BJ (cell line): ENCODE results near the gene CAPN2. TPM values are rescaled to one million over a fixed set of nuclear protein-coding genes. Genes with fewer than 3 reads are reported as not detected.
"Not testable (repeated sequence)": the region's sequence is repeated elsewhere in the genome, so short reads cannot be mapped to it uniquely, and the experiment has no call there.

Experiments used
- CTCF ChIA-PET: fragments of 350-600 bp; formaldehyde crosslinking; extraction: SDS; loops from one replicate; lab custom pipeline; 2021; ENCODE audit warnings: antibody characterized with exemption, inconsistent platforms; lab: Yijun Ruan, JAX
- POLR2A ChIA-PET: fragments of 300-600 bp; sonication (Branson Sonifier 250); formaldehyde crosslinking; extraction: SDS; loops from one replicate; lab custom pipeline; 2021; ENCODE audit warnings: antibody characterized with exemption; lab: Charles Lee
- DNase-seq: peaks from one replicate; pipeline ENCODE4 v3.0.0-alpha.2; 2011; ENCODE audit warnings: low read depth
- H3K27me3 ChIP-seq: 2 replicates; pipeline ENCODE4 v1.6.0; 2011; ENCODE audit warnings: low read length; ENCODE audit not compliant: control insufficient read depth, insufficient read depth
- H3K36me3 ChIP-seq: 2 replicates; pipeline ENCODE4 v1.5.1; 2011; ENCODE audit warnings: low read length; ENCODE audit not compliant: control insufficient read depth, insufficient read depth
- H3K4me3 ChIP-seq: 2 replicates; pipeline ENCODE4 v1.5.1; 2011; ENCODE audit warnings: low read depth, mild to moderate bottlenecking, control low read depth, low read length
- polyA plus RNA-seq: library from polyadenylated mRNA; depleted of rRNA; stranded (reverse); fragments of >200 nt; gene quantifications from 2 replicates; pipeline ENCODE4 v1.2.3, GENCODE V29; 2011
- TF ChIP-seq, protein P1 (sequence below): IDR thresholded peaks from 2 replicates; pipeline ENCODE4 v1.5.1; 2011; ENCODE audit warnings: low read depth, mild to moderate bottlenecking, control low read depth, inconsistent platforms, low read length, moderate library complexity; ENCODE audit not compliant: insufficient read depth

CAPN2 gene
- polyA plus RNA-seq, 1 experiment, result 222 TPM

GRCh38 chr1:223811634-223812101, 99.3 kb downstream of the CAPN2 start:
- no peak overlapping the region for H3K4me3 ChIP-seq
- no peak for DNase-seq
- H3K36me3 ChIP-seq, result peaks cover 2% of the 10 kb centered on the region
- TF ChIP-seq, protein P1, sequence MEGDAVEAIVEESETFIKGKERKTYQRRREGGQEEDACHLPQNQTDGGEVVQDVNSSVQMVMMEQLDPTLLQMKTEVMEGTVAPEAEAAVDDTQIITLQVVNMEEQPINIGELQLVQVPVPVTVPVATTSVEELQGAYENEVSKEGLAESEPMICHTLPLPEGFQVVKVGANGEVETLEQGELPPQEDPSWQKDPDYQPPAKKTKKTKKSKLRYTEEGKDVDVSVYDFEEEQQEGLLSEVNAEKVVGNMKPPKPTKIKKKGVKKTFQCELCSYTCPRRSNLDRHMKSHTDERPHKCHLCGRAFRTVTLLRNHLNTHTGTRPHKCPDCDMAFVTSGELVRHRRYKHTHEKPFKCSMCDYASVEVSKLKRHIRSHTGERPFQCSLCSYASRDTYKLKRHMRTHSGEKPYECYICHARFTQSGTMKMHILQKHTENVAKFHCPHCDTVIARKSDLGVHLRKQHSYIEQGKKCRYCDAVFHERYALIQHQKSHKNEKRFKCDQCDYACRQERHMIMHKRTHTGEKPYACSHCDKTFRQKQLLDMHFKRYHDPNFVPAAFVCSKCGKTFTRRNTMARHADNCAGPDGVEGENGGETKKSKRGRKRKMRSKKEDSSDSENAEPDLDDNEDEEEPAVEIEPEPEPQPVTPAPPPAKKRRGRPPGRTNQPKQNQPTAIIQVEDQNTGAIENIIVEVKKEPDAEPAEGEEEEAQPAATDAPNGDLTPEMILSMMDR, result peak; percentile 43; the same call in 1 of the 2 replicates
- no peaks in the 10 kb centered on the region for H3K27me3 ChIP-seq
- CTCF ChIA-PET, result interaction anchor here (0.6 to 1.8 kb wide), 12 partner anchors 8 to 1112 kb away, joined by 3 to 9 read pairs (median 4); no protein-coding TSS in a partner anchor
- POLR2A ChIA-PET, result no interaction called here

- H3K27me3 ChIP-seq, result no peaks in the 10 kb centered on the region
- ChIA-PET CTCF (interaction anchor here (1.3 kb wide), 1 partner anchor 27 kb away, joined by 3 read pairs; no protein-coding TSS in a partner anchor), POLR2A (no interaction called here)
- TF ChIP-seq, protein P1, result no peak
- no peak for DNase-seq
- H3K4me3 ChIP-seq, result no peak overlapping the region
- H3K36me3 ChIP-seq, result peaks cover 2% of the 10 kb centered on the region
Measured at GRCh38 chr1:223813645-223814044, 101.3 kb downstream of the CAPN2 start.

GRCh38 chr1:223815020-223815853, 102.9 kb downstream of the CAPN2 start:
- ChIA-PET POLR2A (no interaction called here), CTCF (interaction anchor here (0.9 kb wide), 1 partner anchor 11 kb away, joined by 3 read pairs; no protein-coding TSS in a partner anchor)
- no peaks in the 10 kb centered on the region for H3K27me3 ChIP-seq
- no peak for DNase-seq
- H3K4me3 ChIP-seq, result no peak overlapping the region
- peaks cover 2% of the 10 kb centered on the region; the same call in 1 of the 2 replicates for H3K36me3 ChIP-seq
- TF ChIP-seq, protein P1, result no peak

DNA sequence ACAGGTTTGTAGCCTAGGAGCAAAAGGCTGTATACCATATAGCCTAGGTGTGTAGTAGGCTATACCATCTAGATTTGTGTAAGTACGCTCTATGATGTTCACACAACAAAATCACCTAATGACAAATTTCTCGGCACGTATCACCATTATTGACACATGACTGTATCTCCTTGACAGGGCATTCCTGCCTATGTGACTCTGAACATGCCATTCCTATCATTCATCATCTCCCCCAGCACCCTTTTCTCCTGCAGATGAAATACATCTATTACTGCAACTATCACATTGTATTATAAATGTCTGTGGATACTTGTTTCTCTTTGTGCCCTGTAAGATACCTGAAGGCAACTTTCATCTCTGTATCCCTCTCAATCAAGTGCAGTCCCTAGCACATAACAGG, 103.5 kb downstream of the CAPN2 start:
- no peak for DNase-seq
- ChIA-PET POLR2A (no interaction called here), CTCF (interaction anchor here (0.9 kb wide), 1 partner anchor 12 kb away, joined by 3 read pairs; no protein-coding TSS in a partner anchor)

GRCh38 chr1:223817265-223817664, 104.9 kb downstream of the CAPN2 start:
- H3K36me3 ChIP-seq, CTCF ChIA-PET, H3K27me3 ChIP-seq, H3K4me3 ChIP-seq, POLR2A ChIA-PET, DNase-seq: not testable (repeated sequence)

More for the DNA sequence above, 103.5 kb downstream of the CAPN2 start:
- Histone ChIP-seq H3K36me3 (peaks cover 2% of the 10 kb centered on the region; the same call in 1 of the 2 replicates), H3K4me3 (no peak overlapping the region), H3K27me3 (no peaks in the 10 kb centered on the region)
- TF ChIP-seq, protein P1, result no peak
